ENCODE results near the gene PLIN1.

DNA sequence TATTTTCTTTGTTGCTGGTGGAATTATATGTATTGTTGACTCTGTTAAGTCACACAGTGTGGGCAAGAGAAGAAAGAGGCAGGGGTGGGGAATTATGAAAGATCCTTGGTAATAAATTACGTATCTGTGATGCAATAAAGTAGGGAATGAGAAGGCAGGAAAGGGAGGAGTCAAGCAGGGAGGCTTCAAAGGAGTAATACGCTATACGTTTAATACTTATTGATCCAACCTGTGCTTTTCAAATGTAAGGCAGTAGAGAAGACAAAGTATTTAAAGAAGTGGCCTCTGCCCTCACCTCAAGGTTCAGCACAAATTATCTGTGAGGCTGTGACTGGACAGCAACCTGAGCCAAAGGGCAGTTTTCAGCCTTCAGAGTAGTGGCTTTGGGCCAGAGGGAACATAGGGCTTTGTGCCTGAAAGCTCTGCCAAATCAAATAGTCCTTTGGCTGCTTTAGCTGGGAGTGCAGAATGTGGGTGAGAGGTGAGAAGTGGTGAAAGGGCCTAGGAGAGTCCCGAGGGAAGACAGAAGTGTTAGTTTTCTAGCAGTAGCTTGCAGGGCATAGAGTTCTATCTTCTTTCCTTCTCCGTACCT, 1.2 kb upstream of the PLIN1 start:
- TF ChIP-seq, protein P1, sequence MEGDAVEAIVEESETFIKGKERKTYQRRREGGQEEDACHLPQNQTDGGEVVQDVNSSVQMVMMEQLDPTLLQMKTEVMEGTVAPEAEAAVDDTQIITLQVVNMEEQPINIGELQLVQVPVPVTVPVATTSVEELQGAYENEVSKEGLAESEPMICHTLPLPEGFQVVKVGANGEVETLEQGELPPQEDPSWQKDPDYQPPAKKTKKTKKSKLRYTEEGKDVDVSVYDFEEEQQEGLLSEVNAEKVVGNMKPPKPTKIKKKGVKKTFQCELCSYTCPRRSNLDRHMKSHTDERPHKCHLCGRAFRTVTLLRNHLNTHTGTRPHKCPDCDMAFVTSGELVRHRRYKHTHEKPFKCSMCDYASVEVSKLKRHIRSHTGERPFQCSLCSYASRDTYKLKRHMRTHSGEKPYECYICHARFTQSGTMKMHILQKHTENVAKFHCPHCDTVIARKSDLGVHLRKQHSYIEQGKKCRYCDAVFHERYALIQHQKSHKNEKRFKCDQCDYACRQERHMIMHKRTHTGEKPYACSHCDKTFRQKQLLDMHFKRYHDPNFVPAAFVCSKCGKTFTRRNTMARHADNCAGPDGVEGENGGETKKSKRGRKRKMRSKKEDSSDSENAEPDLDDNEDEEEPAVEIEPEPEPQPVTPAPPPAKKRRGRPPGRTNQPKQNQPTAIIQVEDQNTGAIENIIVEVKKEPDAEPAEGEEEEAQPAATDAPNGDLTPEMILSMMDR (IDR thresholded peaks at IDR 0.05): no peak
- no peak for TF ChIP-seq EZH2 (IDR thresholded peaks at IDR 0.05; ENCODE audit: borderline replicate concordance, insufficient read depth, low read depth, low read length, poor library complexity, severe bottlenecking)
